GM12892 (cell line): ENCODE results near the gene XPO1.

ENCODE experiments used
- DNase-seq: peaks from one replicate; pipeline ENCODE4 v3.0.0; 2011; ENCODE audit not compliant: insufficient read length
- FAIRE-seq: peaks from 2 replicates; lab custom pipeline; 2011; peaks lifted over from hg19 to GRCh38; lab: Jason Lieb, UNC
- POLR2A ChIP-seq: IDR thresholded peaks from 2 replicates; pipeline ENCODE4 v1.6.1; 2011; ENCODE audit warnings: low read depth, low read length, control low read depth
- POLR2AphosphoS5 ChIP-seq: IDR thresholded peaks from 2 replicates; pipeline ENCODE4 v1.6.1; 2011; ENCODE audit warnings: low read depth, low read length, control low read depth
- TAF1 ChIP-seq: IDR thresholded peaks from 2 replicates; pipeline ENCODE4 v1.6.1; 2011; ENCODE audit warnings: low read depth, mild to moderate bottlenecking, control low read depth, low read length, borderline replicate concordance

The XPO1 gene

GRCh38 chr2:61530749-61531148, 7.4 kb downstream of the XPO1 start:
- FAIRE-seq: no peak
- no peak for TF ChIP-seq TAF1
- no peak for TF ChIP-seq POLR2AphosphoS5
- TF ChIP-seq POLR2A: no peak
- DNase-seq: no peak

- TF ChIP-seq POLR2A (no peak), TAF1 (no peak), POLR2AphosphoS5 (no peak)
- peak; percentile 9 for FAIRE-seq
- no peak for DNase-seq
Measured at GRCh38 chr2:61529944-61530735, 8.0 kb downstream of the XPO1 start.

- no peak for TF ChIP-seq POLR2AphosphoS5
- no peak for TF ChIP-seq TAF1
- no peak for TF ChIP-seq POLR2A
- FAIRE-seq (no peak), DNase-seq (no peak)
Measured at GRCh38 chr2:61520261-61520660, 17.9 kb downstream of the XPO1 start.

- FAIRE-seq (no peak), DNase-seq (no peak)
- TF ChIP-seq POLR2AphosphoS5 (no peak), POLR2A (no peak), TAF1 (no peak)
Measured at GRCh38 chr2:61512768-61513398, 25.3 kb downstream of the XPO1 start.

GRCh38 chr2:61510674-61511671, 27.2 kb downstream of the XPO1 start:
- TF ChIP-seq POLR2AphosphoS5: no peak
- DNase-seq (no peak), FAIRE-seq (no peak)

GRCh38 chr2:61504949-61505348, 33.2 kb downstream of the XPO1 start:
- FAIRE-seq (no peak), DNase-seq (no peak)
- TF ChIP-seq POLR2A (0 out of 2 replicates have a peak, but pooled peaks have one; percentile 36), TAF1 (no peak), POLR2AphosphoS5 (no peak)

- TF ChIP-seq POLR2AphosphoS5 (no peak), TAF1 (no peak), POLR2A (no peak)
- no peak for FAIRE-seq
- no peak for DNase-seq
Measured at GRCh38 chr2:61499060-61499459, 39.1 kb downstream of the XPO1 start.

- TF ChIP-seq POLR2AphosphoS5 (no peak), POLR2A (no peak), TAF1 (no peak)
- FAIRE-seq (no peak), DNase-seq (no peak)
Measured at GRCh38 chr2:61493523-61493942, 44.6 kb downstream of the XPO1 start.

GRCh38 chr2:61492476-61492875, 45.7 kb downstream of the XPO1 start:
- FAIRE-seq (no peak), DNase-seq (no peak)
- no peak for TF ChIP-seq POLR2A
- no peak for TF ChIP-seq TAF1
- no peak for TF ChIP-seq POLR2AphosphoS5

- no peak for FAIRE-seq
- TF ChIP-seq POLR2AphosphoS5 (no peak), TAF1 (no peak), POLR2A (no peak)
- DNase-seq: no peak
Measured at GRCh38 chr2:61485281-61485680, 52.9 kb downstream of the XPO1 start.

- no peak for FAIRE-seq
- no peak for TF ChIP-seq POLR2A
- no peak for DNase-seq
Measured at GRCh38 chr2:61478086-61478485, 60.1 kb downstream of the XPO1 start.
